ENCODE results near the gene ANTXR1. TPM values are rescaled to one million over a fixed set of nuclear protein-coding genes. Genes with fewer than 3 reads are reported as not detected.

ANTXR1 gene
- total RNA-seq, 1 donor from 2014 or later, result 69.5 TPM

GRCh38 chr2:69116438-69116837 is 103.5 kb downstream of the ANTXR1 start:
- TF ChIP-seq, protein P1, sequence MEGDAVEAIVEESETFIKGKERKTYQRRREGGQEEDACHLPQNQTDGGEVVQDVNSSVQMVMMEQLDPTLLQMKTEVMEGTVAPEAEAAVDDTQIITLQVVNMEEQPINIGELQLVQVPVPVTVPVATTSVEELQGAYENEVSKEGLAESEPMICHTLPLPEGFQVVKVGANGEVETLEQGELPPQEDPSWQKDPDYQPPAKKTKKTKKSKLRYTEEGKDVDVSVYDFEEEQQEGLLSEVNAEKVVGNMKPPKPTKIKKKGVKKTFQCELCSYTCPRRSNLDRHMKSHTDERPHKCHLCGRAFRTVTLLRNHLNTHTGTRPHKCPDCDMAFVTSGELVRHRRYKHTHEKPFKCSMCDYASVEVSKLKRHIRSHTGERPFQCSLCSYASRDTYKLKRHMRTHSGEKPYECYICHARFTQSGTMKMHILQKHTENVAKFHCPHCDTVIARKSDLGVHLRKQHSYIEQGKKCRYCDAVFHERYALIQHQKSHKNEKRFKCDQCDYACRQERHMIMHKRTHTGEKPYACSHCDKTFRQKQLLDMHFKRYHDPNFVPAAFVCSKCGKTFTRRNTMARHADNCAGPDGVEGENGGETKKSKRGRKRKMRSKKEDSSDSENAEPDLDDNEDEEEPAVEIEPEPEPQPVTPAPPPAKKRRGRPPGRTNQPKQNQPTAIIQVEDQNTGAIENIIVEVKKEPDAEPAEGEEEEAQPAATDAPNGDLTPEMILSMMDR (conservative IDR thresholded peaks at IDR 0.05), result no peak
- H3K27me3 Mint-ChIP-seq, result no peaks in the 10 kb centered on the region
- peaks cover 3% of the 10 kb centered on the region for H3K36me3 Mint-ChIP-seq
- H3K4me1 Mint-ChIP-seq (ENCODE audit: unreplicated experiment), result peaks cover 14% of the 10 kb centered on the region
- DNase-seq (ENCODE audit: extremely low spot score, unreplicated experiment), result no peak
- H3K27ac Mint-ChIP-seq, result no peak overlapping the region
- no peaks in the 10 kb centered on the region for H3K9me3 Mint-ChIP-seq
- H3K4me3 Mint-ChIP-seq, result no peak overlapping the region

DNA sequence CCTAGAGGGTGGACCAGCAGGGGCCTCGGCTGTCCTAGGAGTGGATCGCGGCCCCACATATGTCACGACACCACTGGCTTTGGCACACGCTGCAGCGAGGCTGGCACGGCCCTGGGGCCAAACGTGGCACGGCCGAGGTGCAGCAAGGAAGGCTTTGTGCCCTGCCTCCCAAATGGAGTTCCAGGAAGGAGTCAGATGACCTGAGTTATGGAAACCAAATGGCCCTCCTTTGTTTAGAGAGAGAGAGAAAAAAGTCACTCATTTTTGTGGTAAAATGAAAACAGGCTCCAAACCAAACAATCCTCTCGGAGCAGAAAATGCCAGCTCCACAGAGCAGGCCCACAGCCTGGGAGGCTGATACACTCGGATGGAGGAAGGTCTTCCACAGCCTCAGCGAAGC is 105.6 kb downstream of the ANTXR1 start:
- Mint-ChIP-seq H3K9me3 (no peaks in the 10 kb centered on the region), H3K36me3 (peaks cover 10% of the 10 kb centered on the region), H3K4me1 (ENCODE audit: unreplicated experiment) (peaks cover 14% of the 10 kb centered on the region), H3K4me3 (no peak overlapping the region), H3K27me3 (no peaks in the 10 kb centered on the region), H3K27ac (no peak overlapping the region)
- TF ChIP-seq, protein P1 (conservative IDR thresholded peaks at IDR 0.05), result no peak
- DNase-seq (ENCODE audit: extremely low spot score, unreplicated experiment), result no peak

- no peaks in the 10 kb centered on the region for H3K9me3 Mint-ChIP-seq
- no peaks in the 10 kb centered on the region for H3K27me3 Mint-ChIP-seq
- peak overlapping the region; percentile 57 for H3K27ac Mint-ChIP-seq
- TF ChIP-seq, protein P1 (conservative IDR thresholded peaks at IDR 0.05), result no peak
- peaks cover 12% of the 10 kb centered on the region for H3K36me3 Mint-ChIP-seq
- no peak for DNase-seq (ENCODE audit: extremely low spot score, unreplicated experiment)
- H3K4me3 Mint-ChIP-seq, result peak overlapping the region; percentile 38
- peaks cover 14% of the 10 kb centered on the region for H3K4me1 Mint-ChIP-seq (ENCODE audit: unreplicated experiment)
These were observed 106.3 kb downstream of the ANTXR1 start for GRCh38 chr2:69119104-69119894.

DNA sequence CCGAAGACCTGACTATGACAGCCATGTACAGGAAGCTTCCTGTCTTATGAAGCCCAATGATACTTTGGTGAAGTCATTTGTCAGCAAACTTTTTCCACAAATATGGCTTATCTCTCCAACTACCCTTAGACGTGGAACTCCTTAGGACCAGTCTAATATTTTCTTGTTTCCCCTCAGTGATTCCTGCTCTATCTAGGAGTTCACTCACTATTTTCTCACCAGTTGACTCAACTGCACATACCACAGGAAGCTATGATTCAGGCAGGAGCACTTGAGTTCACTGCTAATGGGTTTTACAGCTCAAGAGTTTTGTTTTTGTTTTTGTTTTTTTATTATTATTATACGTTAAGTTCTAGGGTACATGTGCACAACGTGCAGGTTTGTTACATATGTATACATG is 109.3 kb downstream of the ANTXR1 start:
- Mint-ChIP-seq H3K4me3 (no peak overlapping the region), H3K27ac (no peak overlapping the region), H3K9me3 (no peaks in the 10 kb centered on the region), H3K4me1 (ENCODE audit: unreplicated experiment) (peaks cover 14% of the 10 kb centered on the region), H3K27me3 (no peaks in the 10 kb centered on the region), H3K36me3 (peaks cover 26% of the 10 kb centered on the region)
- TF ChIP-seq, protein P1 (conservative IDR thresholded peaks at IDR 0.05), result no peak
- DNase-seq (ENCODE audit: extremely low spot score, unreplicated experiment), result no peak

- Mint-ChIP-seq H3K4me1 (ENCODE audit: unreplicated experiment) (peaks cover 14% of the 10 kb centered on the region), H3K36me3 (peaks cover 30% of the 10 kb centered on the region), H3K9me3 (no peaks in the 10 kb centered on the region), H3K27ac (no peak overlapping the region), H3K27me3 (no peaks in the 10 kb centered on the region), H3K4me3 (no peak overlapping the region)
- TF ChIP-seq, protein P1 (conservative IDR thresholded peaks at IDR 0.05), result no peak
- DNase-seq (ENCODE audit: extremely low spot score, unreplicated experiment), result no peak
These were observed 110.2 kb downstream of the ANTXR1 start for GRCh38 chr2:69123182-69123581.

Data from type B pancreatic cell (in vitro differentiated cells).